HepG2 (cell line): Measurements from ENCODE around the gene RNASE7. TPM values are rescaled to one million over a fixed set of nuclear protein-coding genes. Genes with fewer than 3 reads are reported as not detected.

Experiments used
- FOXJ3 ChIP-seq: sonication (generic); formaldehyde crosslinking; IDR thresholded peaks from 2 replicates; pipeline ENCODE4 v1.4.0; 2020; ENCODE audit warnings: missing genetic modification reagents, mild to moderate bottlenecking, borderline replicate concordance
- HDAC2 ChIP-seq: sonication (generic); formaldehyde crosslinking; IDR thresholded peaks from 2 replicates; pipeline ENCODE4 v1.4.0; 2020; ENCODE audit warnings: missing genetic modification reagents
- HES4 ChIP-seq: sonication (generic); formaldehyde crosslinking; IDR thresholded peaks from 2 replicates; pipeline ENCODE4 v1.9.0; 2021; ENCODE audit warnings: mild to moderate bottlenecking, missing genetic modification reagents, borderline replicate concordance
- HNF1B ChIP-seq: sonication (generic); formaldehyde crosslinking; IDR thresholded peaks from 2 replicates; pipeline ENCODE4 v1.5.1; 2020; ENCODE audit warnings: mild to moderate bottlenecking, moderate library complexity, missing genetic modification reagents
- MED1 ChIP-seq: sonication (generic); formaldehyde crosslinking; IDR thresholded peaks from 2 replicates; pipeline ENCODE4 v1.4.0; 2020; ENCODE audit warnings: missing genetic modification reagents
- NFE2 ChIP-seq: sonication (generic); formaldehyde crosslinking; IDR thresholded peaks from 2 replicates; pipeline ENCODE4 v1.4.0; 2020; ENCODE audit warnings: missing genetic modification reagents
- POLR2AphosphoS2 ChIP-seq: IDR thresholded peaks from 2 replicates; pipeline ENCODE4 v1.6.1; 2011; ENCODE audit warnings: low read depth, low read length, improper control_type of control experiment
- POLR2AphosphoS5 ChIP-seq: IDR thresholded peaks from 2 replicates; pipeline ENCODE4 v1.6.1; 2012; ENCODE audit warnings: low read depth, low read length
- RARA ChIP-seq: IDR thresholded peaks from 2 replicates; pipeline ENCODE4 v1.6.1; 2016; ENCODE audit warnings: missing genetic modification reagents, missing compliant biosample characterization
- TARDBP ChIP-seq: sonication (generic); formaldehyde crosslinking; IDR thresholded peaks from 2 replicates; pipeline ENCODE4 v1.8.0; 2022; ENCODE audit warnings: mild to moderate bottlenecking, missing genetic modification reagents
- XBP1 ChIP-seq: sonication (generic); formaldehyde crosslinking; IDR thresholded peaks from 2 replicates; pipeline ENCODE4 v1.5.0; 2020; ENCODE audit warnings: missing genetic modification reagents
- ZFP37 ChIP-seq: sonication (generic); formaldehyde crosslinking; IDR thresholded peaks from 2 replicates; pipeline ENCODE4 v1.4.0; 2020; ENCODE audit warnings: missing genetic modification reagents, borderline replicate concordance
- ZNF549 ChIP-seq: sonication (generic); formaldehyde crosslinking; IDR thresholded peaks from 2 replicates; pipeline ENCODE4 v1.5.0; 2020; ENCODE audit warnings: missing genetic modification reagents
- ZNF790 ChIP-seq: sonication (generic); formaldehyde crosslinking; IDR thresholded peaks from 2 replicates; pipeline ENCODE4 v1.8.0; 2022; ENCODE audit warnings: missing genetic modification reagents, mild to moderate bottlenecking, borderline replicate concordance
- ZNF878 ChIP-seq: sonication (generic); formaldehyde crosslinking; IDR thresholded peaks from 2 replicates; pipeline ENCODE4 v1.8.1; 2023; ENCODE audit warnings: mild to moderate bottlenecking, missing genetic modification reagents, moderate library complexity
- polyA plus RNA-seq, 8 experiments: library from polyadenylated mRNA; depleted of rRNA in 3 of 8; stranded (reverse) in 7 of 8; unstranded in 1 of 8; fragments of >200 nt; fragmentation: Illumina TruSeq in 4 of 8; extraction: Trizol in 4 of 8; gene quantifications; 2 replicates each; pipeline versions ENCODE4 v1.2.1 to v1.2.3, GENCODE V29; 2011 to 2016; ENCODE audit warnings: low read depth in 4 of 8, missing spikeins in 1 of 8, mixed read lengths in 1 of 8; ENCODE audit not compliant: insufficient read depth in 1 of 8
- total RNA-seq, 5 experiments: library from RNA; depleted of rRNA; stranded (reverse); fragments of >200 nt; fragmentation: Illumina TruSeq; extraction: Trizol; gene quantifications; 2 replicates each; pipeline ENCODE4 v1.2.3, GENCODE V29; 2016; ENCODE audit warnings: low read depth in 1 of 5
- TF ChIP-seq, protein P1 (sequence below): sonication (generic); formaldehyde crosslinking; IDR thresholded peaks from 2 replicates; pipeline ENCODE4 v1.5.1; 2020; ENCODE audit warnings: mild to moderate bottlenecking, missing genetic modification reagents, borderline replicate concordance
- TF ChIP-seq, protein P2 (sequence below): sonication (generic); formaldehyde crosslinking; IDR thresholded peaks from 2 replicates; pipeline ENCODE4 v1.8.1; 2023; ENCODE audit warnings: mild to moderate bottlenecking, missing genetic modification reagents
- TF ChIP-seq, protein P3 (sequence below): sonication (generic); formaldehyde crosslinking; IDR thresholded peaks from 2 replicates; pipeline ENCODE4 v1.5.0; 2020; ENCODE audit warnings: mild to moderate bottlenecking, low read depth, missing genetic modification reagents, borderline replicate concordance
- TF ChIP-seq, protein P4 (sequence below): sonication (generic); formaldehyde crosslinking; IDR thresholded peaks from 2 replicates; pipeline ENCODE4 v1.4.0; 2020; ENCODE audit warnings: missing genetic modification reagents

The RNASE7 gene
- total and polyA plus RNA-seq, 2 of the 13 experiments (the other 11 are each of a cell fraction or from before 2014, with no cell fraction given): 0.04 TPM; not detected in 1

DNA sequence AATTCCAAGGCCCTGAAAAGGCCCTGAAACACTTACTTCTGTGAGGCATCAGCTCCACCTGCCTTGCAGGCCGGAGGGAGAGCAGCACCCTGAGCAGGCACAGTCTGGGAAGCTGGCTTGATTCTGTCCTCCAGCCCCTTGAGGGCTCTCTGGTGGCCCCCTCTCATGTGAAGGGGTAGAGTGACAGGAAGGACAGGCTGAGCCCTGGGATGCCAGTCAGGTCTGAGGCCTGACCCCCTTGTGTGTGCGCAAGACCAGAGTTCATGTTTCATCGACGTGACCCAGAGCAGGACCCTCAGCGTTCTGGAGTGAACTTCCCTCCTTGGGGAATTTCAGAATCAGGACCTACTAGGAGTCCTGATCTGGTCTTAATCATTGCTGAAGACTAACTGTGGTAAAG is 16.7 kb downstream of the RNASE7 start (continued):
- no peak for TF ChIP-seq ZNF790 (CRISPR knock-in tag)
- TF ChIP-seq HDAC2 (CRISPR knock-in tag): no peak
- no peak for TF ChIP-seq XBP1 (CRISPR knock-in tag)
- TF ChIP-seq, protein P1, sequence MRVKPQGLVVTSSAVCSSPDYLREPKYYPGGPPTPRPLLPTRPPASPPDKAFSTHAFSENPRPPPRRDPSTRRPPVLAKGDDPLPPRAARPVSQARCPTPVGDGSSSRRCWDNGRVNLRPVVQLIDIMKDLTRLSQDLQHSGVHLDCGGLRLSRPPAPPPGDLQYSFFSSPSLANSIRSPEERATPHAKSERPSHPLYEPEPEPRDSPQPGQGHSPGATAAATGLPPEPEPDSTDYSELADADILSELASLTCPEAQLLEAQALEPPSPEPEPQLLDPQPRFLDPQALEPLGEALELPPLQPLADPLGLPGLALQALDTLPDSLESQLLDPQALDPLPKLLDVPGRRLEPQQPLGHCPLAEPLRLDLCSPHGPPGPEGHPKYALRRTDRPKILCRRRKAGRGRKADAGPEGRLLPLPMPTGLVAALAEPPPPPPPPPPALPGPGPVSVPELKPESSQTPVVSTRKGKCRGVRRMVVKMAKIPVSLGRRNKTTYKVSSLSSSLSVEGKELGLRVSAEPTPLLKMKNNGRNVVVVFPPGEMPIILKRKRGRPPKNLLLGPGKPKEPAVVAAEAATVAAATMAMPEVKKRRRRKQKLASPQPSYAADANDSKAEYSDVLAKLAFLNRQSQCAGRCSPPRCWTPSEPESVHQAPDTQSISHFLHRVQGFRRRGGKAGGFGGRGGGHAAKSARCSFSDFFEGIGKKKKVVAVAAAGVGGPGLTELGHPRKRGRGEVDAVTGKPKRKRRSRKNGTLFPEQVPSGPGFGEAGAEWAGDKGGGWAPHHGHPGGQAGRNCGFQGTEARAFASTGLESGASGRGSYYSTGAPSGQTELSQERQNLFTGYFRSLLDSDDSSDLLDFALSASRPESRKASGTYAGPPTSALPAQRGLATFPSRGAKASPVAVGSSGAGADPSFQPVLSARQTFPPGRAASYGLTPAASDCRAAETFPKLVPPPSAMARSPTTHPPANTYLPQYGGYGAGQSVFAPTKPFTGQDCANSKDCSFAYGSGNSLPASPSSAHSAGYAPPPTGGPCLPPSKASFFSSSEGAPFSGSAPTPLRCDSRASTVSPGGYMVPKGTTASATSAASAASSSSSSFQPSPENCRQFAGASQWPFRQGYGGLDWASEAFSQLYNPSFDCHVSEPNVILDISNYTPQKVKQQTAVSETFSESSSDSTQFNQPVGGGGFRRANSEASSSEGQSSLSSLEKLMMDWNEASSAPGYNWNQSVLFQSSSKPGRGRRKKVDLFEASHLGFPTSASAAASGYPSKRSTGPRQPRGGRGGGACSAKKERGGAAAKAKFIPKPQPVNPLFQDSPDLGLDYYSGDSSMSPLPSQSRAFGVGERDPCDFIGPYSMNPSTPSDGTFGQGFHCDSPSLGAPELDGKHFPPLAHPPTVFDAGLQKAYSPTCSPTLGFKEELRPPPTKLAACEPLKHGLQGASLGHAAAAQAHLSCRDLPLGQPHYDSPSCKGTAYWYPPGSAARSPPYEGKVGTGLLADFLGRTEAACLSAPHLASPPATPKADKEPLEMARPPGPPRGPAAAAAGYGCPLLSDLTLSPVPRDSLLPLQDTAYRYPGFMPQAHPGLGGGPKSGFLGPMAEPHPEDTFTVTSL (CRISPR knock-in tag): 0 out of 2 replicates have a peak, but pooled peaks have one; percentile 31
- TF ChIP-seq NFE2 (CRISPR knock-in tag): no peak
- TF ChIP-seq MED1 (CRISPR knock-in tag): 0 out of 2 replicates have a peak, but pooled peaks have one; percentile 42
- TF ChIP-seq POLR2AphosphoS5: no peak; the same call in 1 of the 2 replicates
- TF ChIP-seq HNF1B (CRISPR knock-in tag): no peak
- TF ChIP-seq TARDBP: no peak
- no peak for TF ChIP-seq ZFP37 (CRISPR knock-in tag)
- no peak for TF ChIP-seq HES4 (CRISPR knock-in tag)
- TF ChIP-seq, protein P2, sequence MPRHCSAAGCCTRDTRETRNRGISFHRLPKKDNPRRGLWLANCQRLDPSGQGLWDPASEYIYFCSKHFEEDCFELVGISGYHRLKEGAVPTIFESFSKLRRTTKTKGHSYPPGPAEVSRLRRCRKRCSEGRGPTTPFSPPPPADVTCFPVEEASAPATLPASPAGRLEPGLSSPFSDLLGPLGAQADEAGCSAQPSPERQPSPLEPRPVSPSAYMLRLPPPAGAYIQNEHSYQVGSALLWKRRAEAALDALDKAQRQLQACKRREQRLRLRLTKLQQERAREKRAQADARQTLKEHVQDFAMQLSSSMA (CRISPR knock-in tag): no peak
- TF ChIP-seq, protein P3, sequence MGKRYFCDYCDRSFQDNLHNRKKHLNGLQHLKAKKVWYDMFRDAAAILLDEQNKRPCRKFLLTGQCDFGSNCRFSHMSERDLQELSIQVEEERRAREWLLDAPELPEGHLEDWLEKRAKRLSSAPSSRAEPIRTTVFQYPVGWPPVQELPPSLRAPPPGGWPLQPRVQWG: no peak
- TF ChIP-seq, protein P4, sequence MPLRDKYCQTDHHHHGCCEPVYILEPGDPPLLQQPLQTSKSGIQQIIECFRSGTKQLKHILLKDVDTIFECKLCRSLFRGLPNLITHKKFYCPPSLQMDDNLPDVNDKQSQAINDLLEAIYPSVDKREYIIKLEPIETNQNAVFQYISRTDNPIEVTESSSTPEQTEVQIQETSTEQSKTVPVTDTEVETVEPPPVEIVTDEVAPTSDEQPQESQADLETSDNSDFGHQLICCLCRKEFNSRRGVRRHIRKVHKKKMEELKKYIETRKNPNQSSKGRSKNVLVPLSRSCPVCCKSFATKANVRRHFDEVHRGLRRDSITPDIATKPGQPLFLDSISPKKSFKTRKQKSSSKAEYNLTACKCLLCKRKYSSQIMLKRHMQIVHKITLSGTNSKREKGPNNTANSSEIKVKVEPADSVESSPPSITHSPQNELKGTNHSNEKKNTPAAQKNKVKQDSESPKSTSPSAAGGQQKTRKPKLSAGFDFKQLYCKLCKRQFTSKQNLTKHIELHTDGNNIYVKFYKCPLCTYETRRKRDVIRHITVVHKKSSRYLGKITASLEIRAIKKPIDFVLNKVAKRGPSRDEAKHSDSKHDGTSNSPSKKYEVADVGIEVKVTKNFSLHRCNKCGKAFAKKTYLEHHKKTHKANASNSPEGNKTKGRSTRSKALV (CRISPR knock-in tag): no peak
- no peak for TF ChIP-seq FOXJ3 (CRISPR knock-in tag)
- no peak for TF ChIP-seq ZNF878
- TF ChIP-seq ZNF549 (CRISPR knock-in tag): no peak
- peak; percentile 60; the same call in 1 of the 2 replicates for TF ChIP-seq RARA
- TF ChIP-seq POLR2AphosphoS2: no peak
